SJCRH30 (cell line): ENCODE results near the gene HOXD8. TPM values are rescaled to one million over a fixed set of nuclear protein-coding genes. Genes with fewer than 3 reads are reported as not detected.

Source experiments
- DNase-seq, 2 experiments: peaks; one replicate each; pipeline ENCODE4 v3.0.0-alpha.2; 2015 to 2020
- H3K27ac ChIP-seq: fragments of 250-450 bp; sonication (Bioruptor Pico); 2 replicates; pipeline ENCODE4 v1.5.1; 2020; ENCODE audit warnings: mild to moderate bottlenecking, moderate library complexity
- H3K27me3 ChIP-seq: fragments of 250-450 bp; sonication (Bioruptor Pico); 2 replicates; pipeline ENCODE4 v1.5.1; 2020; ENCODE audit warnings: mild to moderate bottlenecking, moderate library complexity
- H3K36me3 ChIP-seq: fragments of 250-450 bp; sonication (Bioruptor Pico); 2 replicates; pipeline ENCODE4 v1.5.1; 2020; ENCODE audit warnings: mild to moderate bottlenecking, moderate library complexity
- H3K4me1 ChIP-seq: fragments of 250-450 bp; sonication (Bioruptor Pico); 2 replicates; pipeline ENCODE4 v1.5.1; 2020; ENCODE audit warnings: mild to moderate bottlenecking, moderate library complexity
- H3K4me3 ChIP-seq: fragments of 250-450 bp; sonication (Bioruptor Pico); 2 replicates; pipeline ENCODE4 v1.5.1; 2020; ENCODE audit warnings: mild to moderate bottlenecking, moderate library complexity
- H3K9me3 ChIP-seq: fragments of 250-450 bp; sonication (Bioruptor Pico); replicated peaks from 2 replicates; pipeline ENCODE4 v1.5.1; 2020; ENCODE audit warnings: mild to moderate bottlenecking, moderate library complexity
- total RNA-seq: library from RNA; depleted of rRNA; stranded (reverse); fragments of >200 nt; shearing (Covaris generic); gene quantifications from 2 replicates; pipeline ENCODE4 v1.2.3, GENCODE V29; 2014

Gene HOXD8
- total RNA-seq, 1 experiment from 2014 or later, result 9.9 TPM

DNA sequence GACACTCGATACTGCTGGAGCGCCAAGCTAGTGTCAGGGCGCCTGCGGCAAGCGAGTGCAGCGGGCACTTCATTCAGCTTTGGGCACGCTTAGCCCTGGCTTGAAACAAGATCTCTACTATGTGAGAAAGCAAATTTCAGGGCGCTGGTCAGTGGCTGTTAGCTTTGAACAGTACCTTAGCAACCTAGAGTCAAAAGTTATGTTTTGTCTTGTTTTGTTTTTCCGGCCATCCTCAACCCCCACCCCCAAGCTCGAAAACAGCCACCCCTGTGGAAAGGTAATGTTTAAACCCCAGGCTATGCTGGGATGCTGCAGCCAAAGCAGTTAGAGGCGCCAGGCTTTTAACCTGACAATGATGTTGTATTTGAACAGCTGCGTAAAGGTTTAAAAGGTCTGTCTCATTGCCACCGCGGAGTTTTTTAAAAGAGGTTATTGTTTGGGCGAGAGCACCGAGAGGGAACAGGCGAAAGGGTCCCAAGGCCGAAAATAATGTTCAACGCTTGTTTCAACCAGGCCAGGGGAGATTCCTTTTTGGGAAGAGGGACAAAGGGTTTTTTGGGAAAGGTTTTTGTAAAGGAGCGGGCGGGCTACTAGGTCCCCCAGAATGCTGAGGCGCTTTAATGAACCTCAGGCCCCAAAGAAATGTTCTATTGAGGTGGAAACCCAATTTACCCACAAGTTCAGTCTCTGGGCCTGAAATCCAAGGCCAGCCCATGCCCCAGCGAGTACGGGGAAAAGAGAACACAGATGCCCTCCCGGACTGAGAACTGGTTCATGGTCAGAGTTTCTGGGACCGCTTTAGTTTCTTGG is 15.2 kb upstream of the HOXD8 start:
- Histone ChIP-seq H3K4me1 (peaks cover 8% of the 10 kb centered on the region), H3K27ac (peak overlapping the region; percentile 85), H3K27me3 (no peaks in the 10 kb centered on the region), H3K4me3 (peak overlapping the region; percentile 42), H3K36me3 (no peaks in the 10 kb centered on the region), H3K9me3 (no peaks in the 10 kb centered on the region)
- DNase-seq, result peak; percentile 76 to 87

DNA sequence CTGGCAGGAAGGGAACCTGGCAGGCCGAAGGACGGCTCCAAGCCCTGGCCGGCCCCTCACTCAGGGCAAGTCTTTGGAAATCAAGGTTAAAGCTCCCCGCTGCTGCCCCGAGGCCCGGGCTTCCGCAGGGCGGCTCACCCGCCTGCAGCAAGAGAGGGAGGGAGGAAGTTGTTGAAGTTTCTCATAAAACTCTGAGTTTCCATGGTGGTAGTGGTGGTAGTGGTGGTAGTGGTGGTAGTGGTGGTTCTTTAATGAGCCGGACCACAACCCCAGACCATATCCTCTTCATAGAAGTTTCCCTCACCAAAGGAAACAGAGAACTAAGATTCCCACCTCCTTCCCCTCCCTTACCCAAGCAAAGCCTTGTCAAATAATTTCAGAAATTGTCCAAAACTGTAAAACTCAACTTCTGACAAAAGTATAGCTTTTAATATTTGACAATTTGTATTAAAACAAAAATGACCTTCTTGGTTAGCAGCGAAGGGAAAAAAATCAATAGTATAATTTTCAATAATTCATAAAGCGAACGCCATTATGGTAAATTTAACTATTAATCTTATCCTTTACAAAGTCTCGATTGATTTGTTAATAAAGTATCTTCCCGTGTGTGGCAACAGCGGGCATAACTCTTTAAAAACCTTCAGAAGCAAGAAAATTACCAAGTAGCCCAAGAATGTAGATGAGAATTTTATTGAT is 14.4 kb upstream of the HOXD8 start:
- Histone ChIP-seq H3K36me3 (no peaks in the 10 kb centered on the region), H3K27me3 (no peaks in the 10 kb centered on the region), H3K9me3 (no peaks in the 10 kb centered on the region), H3K4me1 (peaks cover 8% of the 10 kb centered on the region), H3K4me3 (peak overlapping the region; percentile 42), H3K27ac (peak overlapping the region; percentile 85)
- DNase-seq, result no peak

DNA sequence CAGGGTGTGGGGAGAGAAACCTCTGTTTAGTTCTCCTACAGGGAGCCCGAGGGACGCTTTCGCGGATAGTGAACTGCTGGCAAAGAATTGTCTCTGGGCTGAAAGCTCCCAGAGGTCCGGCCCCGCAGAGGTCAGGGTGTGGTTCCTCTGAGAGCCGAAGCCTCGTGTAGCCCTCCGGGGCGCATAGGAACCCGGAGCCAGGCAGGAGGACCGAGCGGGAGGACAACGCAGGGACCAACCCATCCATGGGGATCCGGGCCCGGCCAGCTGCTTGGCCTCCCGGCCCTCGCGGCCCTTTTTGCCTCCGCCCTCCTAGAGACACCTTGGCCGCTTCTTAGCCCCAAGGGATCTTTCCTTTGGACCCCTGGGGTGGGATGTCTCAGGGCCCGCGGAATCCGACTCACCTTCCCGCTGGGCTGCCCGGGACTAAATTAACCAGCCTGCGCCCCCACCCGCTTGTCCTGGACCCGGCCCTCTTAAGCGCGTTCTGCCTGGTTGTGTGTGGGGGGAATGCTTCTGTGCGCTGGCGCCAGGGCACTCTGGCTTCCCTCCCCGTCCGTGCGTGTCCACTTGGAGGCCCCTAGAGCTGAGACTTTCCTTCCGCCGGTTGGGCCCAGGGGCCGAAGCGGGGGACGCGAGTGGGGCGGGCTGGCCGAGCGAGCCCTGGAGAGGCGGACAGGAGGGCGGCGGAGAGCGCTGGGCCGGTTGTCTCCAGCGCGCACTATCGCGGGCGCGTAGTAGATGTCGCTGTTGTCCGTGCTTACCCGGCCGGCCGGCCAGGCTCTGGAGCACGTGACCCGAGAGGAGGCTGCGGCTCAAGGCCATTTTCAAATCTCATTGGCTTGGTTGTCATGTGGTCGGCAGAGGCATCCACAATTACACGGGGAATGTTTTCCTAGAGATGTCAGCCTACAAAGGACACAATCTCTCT is 13.4 kb upstream of the HOXD8 start, which contains the start of gene HOXD10:
Gene HOXD10 (plus strand): TSS at position 896 of the 931 bp plus-strand sequence. CDS start 56 bp downstream, outside the sequence.
- Histone ChIP-seq H3K4me3 (no peak within 1 kb of the TSS), H3K4me1 (peaks cover 8% of the 10 kb centered on the region), H3K36me3 (no peaks in the 10 kb centered on the region), H3K9me3 (no peaks in the 10 kb centered on the region), H3K27me3 (no peaks in the 10 kb centered on the region), H3K27ac (no peak within 1 kb of the TSS)
- no peak for DNase-seq

DNA sequence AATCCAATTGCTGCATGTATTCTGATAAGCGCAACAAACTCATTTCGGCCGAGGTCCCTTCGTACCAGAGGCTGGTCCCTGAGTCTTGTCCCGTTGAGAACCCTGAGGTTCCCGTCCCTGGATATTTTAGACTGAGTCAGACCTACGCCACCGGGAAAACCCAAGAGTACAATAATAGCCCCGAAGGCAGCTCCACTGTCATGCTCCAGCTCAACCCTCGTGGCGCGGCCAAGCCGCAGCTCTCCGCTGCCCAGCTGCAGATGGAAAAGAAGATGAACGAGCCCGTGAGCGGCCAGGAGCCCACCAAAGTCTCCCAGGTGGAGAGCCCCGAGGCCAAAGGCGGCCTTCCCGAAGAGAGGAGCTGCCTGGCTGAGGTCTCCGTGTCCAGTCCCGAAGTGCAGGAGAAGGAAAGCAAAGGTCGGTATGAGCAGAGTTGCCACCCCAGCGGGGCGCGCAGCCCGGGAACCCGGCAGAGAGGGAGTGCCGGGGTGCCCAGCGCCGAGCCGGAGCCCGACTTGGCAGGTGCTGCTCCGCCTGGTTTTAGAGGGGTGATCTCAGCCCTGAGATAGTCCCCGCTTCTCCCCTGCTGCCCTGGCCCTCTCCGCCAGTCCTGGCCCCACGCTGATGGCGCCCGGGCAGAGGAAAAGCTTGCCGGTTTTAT is 12.2 kb upstream of the HOXD8 start:
- Histone ChIP-seq H3K27me3 (no peaks in the 10 kb centered on the region), H3K4me1 (peaks cover 8% of the 10 kb centered on the region), H3K36me3 (no peaks in the 10 kb centered on the region), H3K27ac (no peak overlapping the region), H3K4me3 (no peak overlapping the region), H3K9me3 (no peaks in the 10 kb centered on the region)
- DNase-seq, result no peak

DNA sequence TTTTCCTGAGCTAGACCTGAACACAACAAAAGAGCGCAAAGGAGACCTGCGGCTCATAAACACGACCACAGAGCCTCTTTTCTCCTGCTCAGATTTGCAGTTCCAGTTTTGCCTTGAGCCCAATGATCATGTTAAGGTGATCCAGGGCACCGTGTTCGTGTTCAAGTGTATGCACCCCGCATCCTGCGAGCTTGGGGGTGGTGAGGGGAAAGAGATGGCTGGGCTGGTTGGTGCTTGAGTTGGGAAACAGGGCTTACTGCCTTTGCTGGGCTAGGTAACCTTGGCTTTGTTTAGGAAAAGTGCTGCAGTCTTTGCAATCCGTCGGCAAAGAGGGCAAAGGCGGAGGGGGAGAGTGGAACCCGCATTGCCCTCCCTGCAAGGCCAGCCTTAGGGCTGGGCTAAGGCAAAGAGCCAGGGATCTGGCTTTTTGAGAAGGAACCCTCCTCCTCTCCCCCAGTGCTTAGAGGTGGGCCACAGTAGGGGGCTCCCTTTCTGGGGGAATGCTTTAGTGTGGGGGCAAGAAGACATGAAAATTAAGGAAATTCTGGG is 11.6 kb upstream of the HOXD8 start:
- H3K4me3 ChIP-seq, result no peak overlapping the region
- DNase-seq, result no peak
- peaks cover 8% of the 10 kb centered on the region for H3K4me1 ChIP-seq
- no peaks in the 10 kb centered on the region for H3K9me3 ChIP-seq
- no peaks in the 10 kb centered on the region for H3K27me3 ChIP-seq
- H3K36me3 ChIP-seq, result no peaks in the 10 kb centered on the region
- H3K27ac ChIP-seq, result no peak overlapping the region

DNA sequence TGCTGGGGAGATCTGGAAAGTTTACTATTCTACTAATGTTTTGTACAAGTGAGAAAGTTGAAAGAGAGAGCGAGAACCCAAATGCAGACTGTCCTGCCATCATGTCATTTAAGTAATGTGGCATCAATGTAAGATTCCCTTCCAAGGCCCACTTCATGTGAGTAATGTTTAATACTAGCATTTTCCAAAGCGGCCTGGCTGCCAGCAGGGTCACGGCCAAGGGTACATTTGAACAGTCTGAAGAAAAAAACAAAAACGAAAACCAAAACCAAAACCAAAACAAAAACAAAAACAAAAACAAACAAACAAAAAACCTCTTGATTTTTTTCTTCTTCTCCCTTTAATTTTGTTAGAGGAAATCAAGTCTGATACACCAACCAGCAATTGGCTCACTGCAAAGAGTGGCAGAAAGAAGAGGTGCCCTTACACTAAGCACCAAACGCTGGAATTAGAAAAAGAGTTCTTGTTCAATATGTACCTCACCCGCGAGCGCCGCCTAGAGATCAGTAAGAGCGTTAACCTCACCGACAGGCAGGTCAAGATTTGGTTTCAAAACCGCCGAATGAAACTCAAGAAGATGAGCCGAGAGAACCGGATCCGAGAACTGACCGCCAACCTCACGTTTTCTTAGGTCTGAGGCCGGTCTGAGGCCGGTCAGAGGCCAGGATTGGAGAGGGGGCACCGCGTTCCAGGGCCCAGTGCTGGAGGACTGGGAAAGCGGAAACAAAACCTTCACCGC is 10.7 kb upstream of the HOXD8 start:
- Histone ChIP-seq H3K4me3 (no peak overlapping the region), H3K27ac (no peak overlapping the region), H3K27me3 (no peaks in the 10 kb centered on the region), H3K4me1 (peaks cover 8% of the 10 kb centered on the region), H3K9me3 (no peaks in the 10 kb centered on the region), H3K36me3 (no peaks in the 10 kb centered on the region)
- DNase-seq, result peak; percentile 52 to 77

DNA sequence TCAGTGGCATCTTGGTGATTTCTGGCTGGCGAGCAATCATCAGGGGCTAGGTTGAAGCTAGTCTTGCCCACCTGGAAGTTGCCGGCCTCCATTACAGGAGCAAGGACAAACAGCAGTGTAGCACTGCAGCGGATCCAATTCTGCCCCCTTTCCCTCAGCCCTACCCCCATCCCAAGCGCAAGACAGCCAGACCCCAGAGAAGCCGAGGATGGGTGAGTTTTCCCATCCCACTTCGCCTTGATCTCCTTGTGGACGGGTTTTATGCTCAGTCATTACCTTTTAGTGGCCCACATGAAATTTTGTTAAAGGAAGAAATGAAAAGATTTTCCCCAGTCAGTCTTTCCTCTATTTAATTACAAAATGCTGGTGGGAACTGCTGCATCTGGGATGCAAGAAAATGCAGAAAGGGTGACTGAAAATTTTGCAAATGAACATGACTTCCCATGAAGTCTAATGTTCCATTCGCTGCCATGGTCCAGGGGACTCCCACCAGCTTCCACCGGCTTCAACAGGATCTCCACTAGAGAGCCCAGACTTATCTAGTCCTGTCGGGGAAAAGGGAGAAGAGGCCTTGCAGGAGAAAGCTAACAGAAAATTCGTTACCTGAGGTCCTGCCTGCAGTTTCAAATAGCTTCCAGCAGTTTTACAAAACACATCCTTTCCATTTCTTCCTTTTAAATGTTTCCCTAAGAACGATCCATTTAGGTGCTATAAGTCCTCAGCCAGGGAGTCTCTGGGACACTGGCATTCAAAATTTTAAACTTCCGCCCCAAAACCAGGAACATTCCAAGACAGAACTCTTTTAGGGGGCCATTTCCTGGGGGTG is 8.9 kb upstream of the HOXD8 start:
- Histone ChIP-seq H3K27ac (no peak overlapping the region), H3K4me3 (no peak overlapping the region), H3K4me1 (no peaks in the 10 kb centered on the region), H3K36me3 (no peaks in the 10 kb centered on the region), H3K9me3 (no peaks in the 10 kb centered on the region), H3K27me3 (no peaks in the 10 kb centered on the region)
- no peak for DNase-seq

DNA sequence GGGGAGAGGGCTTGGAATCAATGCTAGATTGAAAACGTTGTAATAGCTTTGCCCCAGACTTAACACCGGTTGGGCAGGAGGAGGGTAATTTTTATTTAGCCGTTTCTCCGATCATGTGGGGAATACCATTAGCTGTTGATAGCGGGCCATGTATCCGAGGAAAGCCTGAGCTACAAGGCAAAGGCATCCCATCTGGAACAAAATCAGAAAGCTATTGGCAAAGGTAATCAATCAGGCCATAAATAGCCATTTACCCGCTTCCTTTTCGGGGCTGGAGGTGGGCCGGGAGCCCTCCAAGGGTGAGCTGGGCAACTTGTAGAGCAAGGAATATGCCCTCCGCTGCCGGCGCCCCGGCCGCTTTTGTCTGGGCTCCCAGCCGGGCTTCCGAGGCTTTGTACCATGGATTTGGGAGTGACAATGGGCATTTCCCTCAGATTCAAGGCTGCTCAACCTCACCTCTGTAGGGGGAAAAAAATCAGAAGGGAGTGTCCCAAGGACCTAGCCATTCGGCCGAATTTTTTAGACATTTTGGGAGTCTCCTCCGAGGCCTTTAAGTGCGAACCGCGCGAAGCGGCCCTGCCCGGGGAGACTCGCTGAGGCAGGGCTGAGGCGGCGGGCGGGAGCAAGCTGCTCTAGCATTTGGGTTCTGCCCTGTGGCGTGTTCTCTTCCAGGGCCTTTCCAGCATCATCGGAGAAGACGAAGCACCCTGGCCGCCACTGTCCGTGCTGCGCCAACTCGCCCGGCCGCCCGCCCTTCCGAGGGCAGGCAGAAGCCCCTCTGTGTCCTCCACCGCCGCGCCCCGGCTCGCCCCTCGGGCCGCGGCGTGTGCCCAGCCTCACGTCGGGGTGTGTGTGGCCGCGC is 8.1 kb upstream of the HOXD8 start:
- no peaks in the 10 kb centered on the region for H3K27me3 ChIP-seq
- H3K27ac ChIP-seq, result no peak overlapping the region
- H3K4me3 ChIP-seq, result peak overlapping the region; percentile 80

DNA sequence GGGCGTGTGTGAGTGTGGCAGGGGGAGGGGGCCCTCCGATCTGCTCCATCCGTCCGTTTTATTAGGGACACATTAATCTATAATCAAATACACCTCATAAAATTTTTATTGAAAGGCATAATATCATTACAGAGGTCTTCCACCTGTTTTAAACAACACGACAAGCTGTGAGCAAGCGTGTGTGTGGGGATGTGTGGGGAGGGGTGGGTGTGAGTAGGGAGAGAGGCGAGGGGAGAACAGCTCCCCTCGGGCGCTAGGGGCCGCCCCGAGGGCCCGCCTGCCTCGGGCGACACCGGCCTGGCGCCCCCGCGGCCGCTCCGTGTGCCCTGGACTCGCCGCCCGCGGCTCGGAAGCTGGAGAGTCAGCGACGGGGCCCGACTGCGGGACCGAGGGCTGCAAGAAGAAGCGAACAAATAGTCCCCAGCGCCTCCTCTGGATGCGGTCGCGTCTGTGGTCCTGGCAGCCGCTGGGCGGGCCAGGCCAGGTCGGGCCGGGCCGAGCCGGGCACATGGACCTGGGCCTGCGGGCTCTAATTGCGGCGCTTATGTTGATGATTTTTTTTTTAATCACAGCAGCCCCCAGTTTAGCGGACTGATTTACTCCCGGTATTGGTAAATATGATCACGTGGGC is 7.3 kb upstream of the HOXD8 start:
- no peaks in the 10 kb centered on the region for H3K36me3 ChIP-seq
- peak overlapping the region; percentile 50; the same call in 1 of the 2 replicates for H3K27ac ChIP-seq
- H3K4me1 ChIP-seq, result no peaks in the 10 kb centered on the region
- H3K9me3 ChIP-seq, result no peaks in the 10 kb centered on the region
- H3K27me3 ChIP-seq, result no peaks in the 10 kb centered on the region
- peak in 1 of 2 experiments; percentile 48 for DNase-seq
- H3K4me3 ChIP-seq, result peak overlapping the region; percentile 80

More for the DNA sequence above, 8.1 kb upstream of the HOXD8 start:
- no peak for DNase-seq
- no peaks in the 10 kb centered on the region for H3K4me1 ChIP-seq
- H3K9me3 ChIP-seq, result no peaks in the 10 kb centered on the region
- no peaks in the 10 kb centered on the region for H3K36me3 ChIP-seq

DNA sequence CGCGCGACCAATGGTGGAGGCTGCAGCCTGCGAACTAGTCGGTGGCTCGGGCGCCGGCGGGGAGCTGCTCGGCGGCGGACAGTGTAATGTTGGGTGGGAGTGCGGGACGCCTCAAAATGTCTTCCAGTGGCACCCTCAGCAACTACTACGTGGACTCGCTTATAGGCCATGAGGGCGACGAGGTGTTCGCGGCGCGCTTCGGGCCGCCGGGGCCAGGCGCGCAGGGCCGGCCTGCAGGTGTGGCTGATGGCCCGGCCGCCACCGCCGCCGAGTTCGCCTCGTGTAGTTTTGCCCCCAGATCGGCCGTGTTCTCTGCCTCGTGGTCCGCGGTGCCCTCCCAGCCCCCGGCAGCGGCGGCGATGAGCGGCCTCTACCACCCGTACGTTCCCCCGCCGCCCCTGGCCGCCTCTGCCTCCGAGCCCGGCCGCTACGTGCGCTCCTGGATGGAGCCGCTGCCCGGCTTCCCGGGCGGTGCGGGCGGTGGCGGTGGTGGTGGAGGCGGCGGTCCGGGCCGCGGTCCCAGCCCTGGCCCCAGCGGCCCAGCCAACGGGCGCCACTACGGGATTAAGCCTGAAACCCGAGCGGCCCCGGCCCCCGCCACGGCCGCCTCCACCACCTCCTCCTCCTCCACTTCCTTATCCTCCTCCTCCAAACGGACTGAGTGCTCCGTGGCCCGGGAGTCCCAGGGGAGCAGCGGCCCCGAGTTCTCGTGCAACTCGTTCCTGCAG is 6.7 kb upstream of the HOXD8 start, which contains the start of gene HOXD9:
Gene HOXD9 (plus strand): TSS at position 37 of the 728 bp plus-strand sequence. CDS start 50 bp downstream, at position 87.
- H3K27me3 ChIP-seq, result no peaks in the 10 kb centered on the region
- no peaks in the 10 kb centered on the region for H3K9me3 ChIP-seq
- peak within 1 kb of the TSS; percentile 80 for H3K4me3 ChIP-seq
- no peaks in the 10 kb centered on the region for H3K36me3 ChIP-seq
- no peaks in the 10 kb centered on the region for H3K4me1 ChIP-seq
- DNase-seq, result peak; percentile 72 to 77
- peak within 1 kb of the TSS; percentile 50; the same call in 1 of the 2 replicates for H3K27ac ChIP-seq
